HG02763 (cell line): Measurements from ENCODE around the gene MCF2.

Source experiments
- ATAC-seq: cut with Tn5 transposase; IDR thresholded peaks from one replicate; pipeline ENCODE4 v1.9.1; 2021; ENCODE audit warnings: mild to moderate bottlenecking, moderate library complexity; ENCODE audit not compliant: unreplicated experiment

The MCF2 gene

DNA sequence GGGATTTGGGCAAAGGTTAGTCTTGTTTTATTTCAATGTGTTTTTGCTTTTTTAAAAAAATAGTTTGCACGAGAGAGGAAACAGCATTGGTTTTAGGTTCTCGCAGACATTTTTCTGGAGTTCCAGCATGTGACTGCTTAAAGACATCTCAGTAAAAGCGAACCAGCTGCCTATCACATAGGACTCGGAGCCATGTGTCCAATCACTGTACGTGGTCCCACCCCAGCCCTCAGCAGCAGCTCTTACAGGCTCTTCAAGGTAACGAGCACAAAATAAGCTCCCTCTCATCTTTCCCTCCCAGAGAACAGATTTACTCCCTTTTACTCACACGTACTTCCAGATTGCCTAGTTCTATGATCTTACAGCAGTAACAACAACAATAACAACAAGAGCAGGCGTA, 68.7 kb downstream of the MCF2 start:
- ATAC-seq = no peak

DNA sequence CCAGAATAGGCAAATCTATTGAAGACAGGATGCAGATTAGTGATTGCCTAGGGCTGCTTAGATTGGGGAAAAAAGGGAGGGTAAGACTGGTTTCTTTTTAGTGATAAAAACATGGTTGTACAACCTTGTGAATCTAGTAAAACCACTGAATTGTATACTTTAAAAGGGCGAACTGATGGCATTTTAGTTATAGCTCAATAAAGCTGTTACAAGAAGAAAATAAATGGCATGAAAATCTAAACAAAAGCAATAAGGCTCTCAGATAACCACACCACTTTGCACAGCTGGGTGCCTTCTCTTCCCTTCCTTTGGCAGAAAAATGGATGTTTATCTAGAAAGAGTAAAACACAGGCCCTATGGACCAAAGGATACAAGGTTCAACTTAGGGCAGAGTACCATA, 107.9 kb downstream of the MCF2 start:
- ATAC-seq = no peak

DNA sequence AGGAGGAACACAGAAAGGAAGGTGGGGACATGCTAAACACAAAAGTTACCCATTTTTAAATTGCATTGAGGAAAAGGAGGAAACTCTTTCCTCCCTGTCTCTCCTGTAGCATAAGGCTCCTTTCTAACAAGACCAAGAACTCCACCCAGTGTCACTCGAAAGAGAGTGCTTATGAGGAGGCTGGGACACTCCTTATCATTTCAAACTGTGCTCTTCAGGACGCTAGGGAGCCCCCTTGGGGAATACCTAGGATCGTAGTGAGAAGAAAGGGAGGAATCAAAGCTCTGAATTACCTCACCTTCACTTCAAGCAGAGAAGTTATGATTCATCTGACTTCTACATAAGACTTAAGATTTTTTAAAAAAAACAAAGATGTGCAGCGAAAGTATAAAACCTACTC, 111.9 kb downstream of the MCF2 start:
- no peak for ATAC-seq

DNA sequence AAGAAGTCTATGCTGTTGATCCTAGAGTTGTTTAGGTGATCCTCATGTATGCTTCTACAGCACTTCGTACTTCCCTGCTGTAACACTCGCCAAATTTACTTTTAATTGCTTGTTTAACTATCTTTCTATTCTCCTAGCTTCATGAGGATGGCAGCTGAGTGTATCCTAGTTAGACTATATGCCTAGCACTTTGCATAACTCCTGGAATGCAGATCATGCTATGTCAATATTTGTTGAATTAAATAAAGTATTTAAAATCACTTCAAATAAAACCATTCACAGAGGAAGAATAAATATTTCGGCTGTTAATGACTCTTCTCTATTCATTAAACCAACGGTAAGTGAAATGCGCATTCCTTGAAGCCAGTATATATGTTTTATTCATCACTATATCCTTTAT, 122.4 kb downstream of the MCF2 start:
- ATAC-seq = no peak

DNA sequence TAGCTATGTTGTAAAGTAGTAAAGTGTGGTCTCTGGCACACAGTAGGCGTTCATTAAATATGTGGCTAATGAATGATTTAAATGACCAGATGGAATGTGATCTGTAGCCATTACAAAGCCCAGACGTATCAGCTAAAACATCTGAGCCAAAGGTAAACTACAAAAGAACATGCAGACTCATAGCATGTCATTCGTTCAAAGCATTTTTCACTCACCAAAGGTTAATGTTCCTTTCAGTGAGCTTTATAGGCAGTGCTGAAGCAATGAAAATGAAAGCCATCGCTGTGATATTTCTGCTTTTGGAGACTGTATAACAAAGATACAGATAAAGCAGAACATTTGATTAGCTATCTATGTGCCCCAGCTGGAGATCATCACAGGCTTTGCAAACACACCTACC, 126.9 kb downstream of the MCF2 start:
- ATAC-seq = no peak

DNA sequence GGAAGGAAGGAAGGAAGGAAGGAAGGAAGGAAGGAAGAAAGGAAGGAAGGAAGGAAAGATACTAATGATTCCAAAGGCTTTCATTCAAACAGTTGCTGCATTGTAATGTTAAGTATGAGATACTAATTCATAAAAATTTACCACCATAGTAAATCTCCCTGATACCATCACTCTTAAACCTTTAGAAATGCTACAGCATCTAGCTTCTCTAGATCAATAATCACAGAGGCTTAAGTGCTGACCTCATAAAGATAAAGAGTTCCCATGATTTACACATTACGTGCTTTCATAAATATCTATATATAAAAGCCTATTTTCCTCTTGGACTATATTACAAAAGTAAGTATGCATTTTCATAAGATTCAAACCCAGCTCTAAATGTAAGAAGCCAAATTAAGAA, 141.0 kb downstream of the MCF2 start:
- ATAC-seq = no peak

DNA sequence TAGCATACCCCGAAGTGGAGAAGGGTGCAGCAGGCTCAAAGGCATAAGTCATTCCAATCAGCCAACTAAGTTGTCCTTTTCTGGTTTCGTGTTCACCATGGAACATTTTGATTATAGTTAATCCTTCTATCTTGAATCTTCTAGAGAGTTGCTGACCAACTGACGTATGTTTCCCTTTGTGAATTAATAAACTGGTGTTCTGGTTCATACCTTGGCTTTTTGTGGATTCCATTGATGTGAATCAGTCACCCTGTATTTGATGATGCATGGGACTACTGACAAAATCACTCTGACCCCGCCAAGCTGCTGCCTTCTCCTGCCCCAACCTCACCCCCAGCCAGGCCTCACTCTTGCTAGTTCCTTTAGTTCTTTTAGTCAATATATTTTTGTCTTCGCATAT, 144.7 kb downstream of the MCF2 start:
- ATAC-seq = no peak

DNA sequence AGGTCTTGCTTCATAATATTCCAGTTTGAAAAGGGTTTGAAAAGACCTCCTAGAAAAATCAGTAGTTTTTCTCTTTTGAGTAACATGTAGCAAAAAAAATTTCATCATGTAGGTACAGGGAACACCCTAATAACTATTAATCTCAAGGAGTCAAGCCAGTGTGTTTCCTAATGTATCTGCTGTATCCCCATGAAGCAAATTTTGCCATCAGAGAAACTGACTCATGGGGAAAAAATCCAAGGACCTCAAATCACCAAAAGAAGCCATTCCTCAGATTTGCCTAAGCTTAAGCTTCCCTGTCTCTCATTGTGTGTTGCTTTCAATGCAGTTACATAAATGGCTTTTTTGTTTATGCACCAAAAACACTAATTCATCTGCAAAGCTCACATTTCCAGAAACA, 147.7 kb downstream of the MCF2 start:
- ATAC-seq = no peak

DNA sequence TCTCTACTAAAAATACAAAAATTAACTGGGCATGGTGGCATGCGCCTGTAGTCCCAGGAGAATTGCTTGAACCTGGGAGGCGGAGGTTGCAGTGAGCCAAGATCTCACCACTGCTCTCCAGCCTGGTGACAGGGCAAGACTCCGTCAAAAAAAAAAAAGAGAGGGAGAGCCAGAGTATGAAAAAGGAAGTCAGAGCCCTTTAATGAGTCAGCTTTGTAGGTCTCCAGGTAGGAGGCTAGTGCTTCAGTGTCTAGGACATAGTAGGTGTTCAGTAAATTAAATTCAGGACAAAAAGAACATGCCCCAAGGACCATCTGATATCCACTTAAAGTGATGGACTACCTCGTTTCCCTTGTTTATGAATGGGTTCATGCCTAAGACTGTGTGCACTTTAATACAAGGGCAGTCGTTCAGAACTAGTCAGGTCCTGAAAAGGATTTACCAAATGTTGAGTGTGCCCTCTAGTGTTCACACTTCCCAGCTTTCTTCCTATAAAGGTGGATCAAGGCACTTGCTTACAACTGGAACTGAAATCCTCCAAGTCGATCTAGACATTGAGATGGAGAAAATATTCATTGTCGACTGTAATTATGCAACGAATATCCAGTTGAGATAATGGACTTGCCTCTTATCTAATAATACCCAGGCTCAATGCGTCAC, 148.5 kb downstream of the MCF2 start:
- ATAC-seq = peak; percentile 75

DNA sequence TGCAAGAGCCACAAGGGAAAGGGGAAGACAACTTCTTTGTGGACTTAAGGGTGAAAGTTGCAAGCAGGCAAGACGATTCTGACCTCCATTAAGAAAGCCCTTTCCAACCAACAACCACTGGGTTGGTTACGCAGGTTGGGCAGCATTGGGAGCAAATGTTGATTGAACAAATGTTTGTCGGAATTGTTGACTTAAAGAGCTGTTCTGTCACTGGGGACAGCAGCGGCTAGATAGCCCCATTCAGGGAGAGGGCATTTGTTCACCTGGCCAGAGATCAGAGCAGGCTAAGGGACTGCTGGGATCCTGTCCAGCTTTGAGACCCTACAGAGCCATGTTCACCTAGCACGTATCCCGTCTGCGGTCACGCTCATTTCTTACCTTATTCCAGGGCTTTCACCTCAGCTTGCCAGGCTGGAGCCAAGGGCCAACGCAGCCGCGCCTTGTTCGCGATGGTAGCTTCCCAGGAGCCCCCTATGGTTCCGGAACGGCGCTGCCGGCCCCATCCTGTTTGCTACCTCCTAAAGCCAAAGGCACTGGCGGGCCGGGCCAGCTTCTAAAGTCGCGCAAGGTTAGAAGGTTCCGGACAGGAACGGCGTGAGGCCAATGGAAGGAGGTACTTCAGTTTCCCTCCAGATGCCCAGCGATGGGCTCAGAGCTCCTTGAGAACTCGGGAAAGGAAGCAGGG, 152.8 kb downstream of the MCF2 start:
- no peak for ATAC-seq

DNA sequence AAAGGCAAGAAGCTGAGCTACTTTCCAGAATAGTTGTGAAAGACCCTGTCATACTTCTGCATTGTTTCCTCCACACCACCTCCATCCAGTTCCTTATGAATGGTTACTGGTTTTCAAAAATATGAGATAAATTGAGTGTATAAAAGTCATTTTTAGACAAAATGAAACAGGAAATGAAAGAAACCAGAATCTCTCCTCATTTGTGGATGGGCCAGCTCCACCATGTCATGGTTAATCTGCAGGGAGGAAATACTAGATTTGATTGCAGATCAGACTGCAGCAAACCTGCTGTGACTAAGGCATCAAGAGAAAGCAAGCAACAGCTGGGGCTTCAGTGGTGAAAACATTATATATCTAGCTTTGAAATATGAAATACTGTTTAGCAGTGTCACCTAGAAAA, 153.6 kb downstream of the MCF2 start:
- no peak for ATAC-seq

DNA sequence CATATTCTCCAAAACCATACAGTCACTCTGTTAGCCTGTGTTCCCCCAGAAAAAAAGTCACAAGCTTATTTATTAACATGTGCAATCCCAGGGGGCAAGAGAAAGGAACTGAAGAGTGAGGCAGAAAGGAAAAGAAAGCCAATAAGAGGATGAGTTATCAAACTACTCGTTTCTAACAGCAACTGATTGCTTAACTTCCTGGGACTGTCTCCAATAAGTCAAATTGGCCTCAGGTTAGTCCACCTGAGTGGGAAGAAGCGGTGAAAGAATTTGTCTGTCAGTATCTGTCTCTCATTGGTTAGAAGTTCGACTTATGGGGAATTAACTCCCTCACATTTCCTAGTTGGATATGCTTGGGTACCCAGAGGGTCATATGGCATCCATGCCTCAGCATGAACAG, 163.4 kb downstream of the MCF2 start:
- no peak for ATAC-seq

DNA sequence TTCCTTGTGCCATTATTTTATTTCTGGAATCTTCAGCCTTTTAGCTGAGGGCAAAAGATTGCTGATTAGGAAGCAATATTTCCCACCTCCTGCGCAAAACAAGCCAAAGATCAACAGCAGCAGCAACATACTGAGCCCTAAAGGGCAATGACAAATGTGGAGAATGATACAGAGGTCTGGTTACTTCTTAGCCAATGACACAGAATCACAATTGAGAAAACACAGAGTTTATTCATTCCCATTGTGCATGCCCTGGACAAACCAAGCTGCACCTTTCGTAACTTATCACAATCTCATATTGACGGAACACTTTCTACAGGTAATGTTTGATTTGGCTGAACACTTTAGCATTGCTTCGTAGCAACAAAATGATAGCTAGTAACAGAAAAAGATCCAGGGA, 164.0 kb downstream of the MCF2 start:
- ATAC-seq = no peak

DNA sequence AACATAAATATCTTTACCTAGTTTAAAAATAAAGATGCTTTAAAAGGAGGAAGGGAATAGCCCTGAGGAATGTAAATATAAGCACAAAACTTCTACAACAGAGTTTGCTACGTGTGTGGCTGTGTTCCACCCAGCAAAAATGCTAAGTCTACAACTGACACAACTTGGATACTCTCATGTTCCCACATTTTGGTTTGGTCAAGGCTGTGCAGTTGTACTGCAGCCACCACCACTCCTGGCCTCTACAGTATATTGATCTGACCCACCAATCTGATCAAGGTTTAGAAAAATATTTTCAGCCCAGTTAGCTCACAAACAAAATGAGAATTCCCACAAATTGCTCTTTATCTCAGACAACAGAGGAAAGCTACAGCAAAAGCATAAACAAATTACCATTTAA, 165.3 kb downstream of the MCF2 start:
- no peak for ATAC-seq

DNA sequence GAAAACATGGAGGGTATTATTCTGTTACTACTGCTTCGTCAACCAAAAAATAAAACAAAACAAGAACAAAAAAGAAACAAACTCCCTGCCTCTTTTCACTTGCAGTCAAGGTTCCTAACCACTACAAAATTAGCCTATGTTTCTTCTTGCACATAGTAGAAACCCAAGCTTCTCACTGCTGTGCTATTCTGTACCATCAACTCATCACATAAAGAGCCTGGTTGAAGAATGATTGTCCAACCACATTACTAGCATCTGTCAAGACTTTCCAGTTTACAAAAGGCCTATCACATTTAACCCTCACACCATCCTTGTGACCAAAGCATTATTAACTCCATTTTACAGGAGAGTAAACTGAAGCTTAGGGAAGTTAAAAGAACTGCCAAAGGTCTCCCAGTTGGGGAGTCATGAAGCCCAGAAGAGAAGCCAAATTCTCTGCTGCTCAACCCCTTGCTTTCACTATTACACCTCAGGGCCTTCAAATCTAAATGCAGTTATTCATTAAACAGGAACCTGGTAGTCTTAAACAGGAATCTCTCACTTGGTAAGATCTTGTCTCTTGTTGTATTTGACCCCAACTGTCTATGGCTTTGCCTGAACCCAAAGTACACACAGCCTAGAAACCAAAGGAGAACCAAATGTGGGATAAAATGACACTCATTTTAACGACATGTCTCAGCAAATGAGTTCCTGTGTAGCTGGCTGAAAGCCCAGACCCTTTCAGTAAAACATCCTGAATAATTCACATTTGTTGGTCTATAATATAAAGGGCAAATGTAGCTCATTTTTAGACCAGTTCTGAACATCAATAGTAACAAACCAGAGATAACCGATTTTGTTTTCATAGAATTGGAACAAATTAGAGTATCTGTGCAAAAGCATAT, 168.8 kb downstream of the MCF2 start:
- peak; percentile 58 for ATAC-seq

DNA sequence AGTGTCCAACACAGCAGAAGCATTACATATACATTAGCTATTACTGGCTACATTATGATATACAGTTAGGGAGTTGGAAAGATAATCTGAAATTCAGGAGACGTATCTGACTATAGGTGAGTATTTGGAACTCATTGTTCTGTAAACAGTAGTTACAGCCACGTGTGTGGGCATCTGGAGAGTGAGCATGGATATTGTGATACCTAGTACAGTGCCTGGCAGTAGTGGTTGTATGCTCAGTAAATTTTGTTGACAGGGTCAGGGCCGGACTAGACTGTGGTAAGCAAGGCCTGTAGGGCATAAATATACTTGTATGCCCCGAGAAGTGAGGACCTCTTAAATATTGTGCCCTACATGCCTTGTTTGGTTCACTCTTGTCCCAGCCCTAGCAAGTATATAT, 174.5 kb downstream of the MCF2 start:
- ATAC-seq = no peak

DNA sequence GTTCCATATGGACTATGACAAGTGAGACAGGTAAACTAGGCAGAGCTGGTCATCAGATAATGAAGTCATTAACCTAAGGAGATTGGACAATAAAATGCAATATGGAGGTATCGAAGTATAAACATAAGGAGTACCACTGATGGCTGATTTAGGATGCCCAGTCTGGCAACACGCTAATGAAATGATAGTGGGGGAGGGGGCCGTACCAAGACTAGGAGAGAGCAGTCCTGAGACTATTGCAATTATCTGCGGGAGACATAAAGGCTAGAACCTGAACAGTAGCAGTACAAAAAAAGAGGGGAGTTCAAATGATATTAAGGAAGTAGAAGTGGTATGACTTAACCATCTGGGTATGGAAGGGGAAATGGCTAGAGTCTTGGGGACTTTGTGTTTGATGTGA, 175.1 kb downstream of the MCF2 start:
- no peak for ATAC-seq
